ENCODE results near the gene PELI1.

The PELI1 gene

GRCh38 chr2:64175419-64176197 is 31.4 kb upstream of the PELI1 start:
- CTCF ChIA-PET, result no interaction called here
- Histone ChIP-seq H3K4me1 (ENCODE audit: control insufficient read depth, insufficient read depth, low read length) (no peaks in the 10 kb centered on the region), H3K36me3 (ENCODE audit: control insufficient read depth in 2 of 2, insufficient read depth in 1 of 2, low read length in 2 of 2) (no peaks in the 10 kb centered on the region), H3K9me3 (ENCODE audit: control insufficient read depth, insufficient read depth, low read depth, low read length) (no peaks in the 10 kb centered on the region), H3K27ac (ENCODE audit: extremely low read depth, low read depth, low read length) (no peak overlapping the region), H3K4me3 (ENCODE audit: low read depth, low read length) (no peak overlapping the region)
- TF ChIP-seq ZNF214 (tag by site-specific recombination; IDR thresholded peaks at IDR 0.05; ENCODE audit: borderline replicate concordance) (no peak), ZNF169 (tag by site-specific recombination; IDR thresholded peaks at IDR 0.05) (no peak), ZNF837 (tag by site-specific recombination; IDR thresholded peaks at IDR 0.05) (no peak), ZNF223 (tag by site-specific recombination; IDR thresholded peaks at IDR 0.05) (no peak), ZNF558 (tag by site-specific recombination; IDR thresholded peaks at IDR 0.05) (no peak)
- POLR2A ChIA-PET, result no interaction called here

GRCh38 chr2:64173156-64174135 is 29.2 kb upstream of the PELI1 start:
- H3K4me1 ChIP-seq (ENCODE audit: control insufficient read depth, insufficient read depth, low read length), result no peaks in the 10 kb centered on the region
- H3K9me3 ChIP-seq (ENCODE audit: control insufficient read depth, insufficient read depth, low read depth, low read length), result no peaks in the 10 kb centered on the region
- TF ChIP-seq ZNF2 (tag by site-specific recombination; IDR thresholded peaks at IDR 0.05), result no peak
- no peak for TF ChIP-seq PRDM10 (tag by site-specific recombination; IDR thresholded peaks at IDR 0.05)
- TF ChIP-seq REPIN1 (tag by site-specific recombination; IDR thresholded peaks at IDR 0.05; ENCODE audit: low read depth), result no peak
- TF ChIP-seq SCRT1 (tag by site-specific recombination; IDR thresholded peaks at IDR 0.05; ENCODE audit: borderline replicate concordance), result peak; percentile 10; the same call in 1 of the 2 replicates
- peak; percentile 90 for TF ChIP-seq SCRT2 (tag by site-specific recombination; IDR thresholded peaks at IDR 0.05)
- TF ChIP-seq SALL2 (tag by site-specific recombination; IDR thresholded peaks at IDR 0.05; ENCODE audit: borderline replicate concordance), result no peak
- no peak for TF ChIP-seq ZNF280C (tag by site-specific recombination; IDR thresholded peaks at IDR 0.05)
- no peak for TF ChIP-seq ZNF600 (tag by site-specific recombination; IDR thresholded peaks at IDR 0.05)
- no peak for TF ChIP-seq ZNF514 (tag by site-specific recombination; IDR thresholded peaks at IDR 0.05)
- ChIA-PET POLR2A (no interaction called here), CTCF (interaction anchor here (1.0 kb wide), 1 partner anchor 22 kb away, joined by 3 read pairs; no protein-coding TSS in a partner anchor)
- H3K36me3 ChIP-seq (ENCODE audit: control insufficient read depth in 2 of 2, insufficient read depth in 1 of 2, low read length in 2 of 2), result no peaks in the 10 kb centered on the region
- H3K4me3 ChIP-seq (ENCODE audit: low read depth, low read length), result no peak overlapping the region
- H3K27ac ChIP-seq (ENCODE audit: extremely low read depth, low read depth, low read length), result no peak overlapping the region
